ENCODE measurements around the gene USP7. TPM values are rescaled to one million over a fixed set of nuclear protein-coding genes. Genes with fewer than 3 reads are reported as not detected.
A peak's percentile ranks its signal among the peaks of the same experiment; 100 is the strongest.

USP7 gene
- total RNA-seq (2021; ENCODE audit: unreplicated experiment), result 125 TPM
- 66.1 TPM for polyA plus RNA-seq (2012; ENCODE audit: insufficient read length)
- percentile 90 among the genes with signal in this experiment for Bru-seq, nascent RNA
- BruChase-seq, experiment 1, labeled RNA remaining after a 2-hour chase, result percentile 89 among the genes with signal in this experiment
- BruChase-seq, experiment 2, labeled RNA remaining after a 6-hour chase, result percentile 94 among the genes with signal in this experiment
- long read RNA-seq, full-length matches to known transcripts, result 104 of 204 reads
- long read RNA-seq, partial matches to known transcripts, result 54 of 204 reads
- long read RNA-seq, other reads (novel, unspliced or antisense), result 46 of 204 reads

DNA sequence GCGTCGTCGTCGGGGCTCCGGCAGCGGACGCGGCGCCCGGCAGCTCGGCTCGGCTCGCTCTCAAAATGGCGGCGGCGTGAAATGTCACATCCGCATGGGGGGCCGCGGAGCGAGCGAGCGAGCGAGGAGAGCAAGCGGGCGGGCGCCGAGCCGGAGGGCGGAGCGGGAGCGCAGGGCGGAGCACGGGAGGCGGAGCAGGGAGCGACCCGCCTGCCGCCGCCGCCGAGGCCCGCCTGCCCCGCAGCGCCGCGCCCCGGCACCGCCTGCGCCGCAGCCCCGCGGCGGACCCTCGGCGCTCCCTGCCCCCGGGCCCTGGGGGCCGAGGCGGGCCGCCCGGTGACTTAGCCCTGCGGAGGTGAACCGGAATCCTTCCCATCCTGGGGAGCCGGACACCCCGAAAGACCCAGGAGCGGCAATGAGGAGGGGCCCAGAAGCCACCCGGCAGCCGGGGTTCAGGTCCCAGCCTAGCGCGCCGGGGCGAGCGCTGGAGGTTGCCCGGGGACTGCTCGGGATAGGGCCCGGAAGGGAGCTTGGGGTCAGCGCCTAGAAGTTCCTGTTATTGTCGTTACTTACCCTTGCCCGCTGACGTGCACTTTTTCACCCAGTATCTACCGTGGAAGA is at the start of gene USP7:
TSS of gene USP7 (minus strand) at position 86 of the 621 bp plus-strand sequence. CDS start 621 bp downstream, outside the sequence.
- TF ChIP-seq SIN3A (IDR thresholded peaks at IDR 0.05; ENCODE audit: borderline replicate concordance, insufficient read depth, low read depth, low read length) (peak; percentile 46; the same call in 1 of the 2 replicates), TCF7L2 (IDR thresholded peaks at IDR 0.05; ENCODE audit: low read depth, low read length) (no peak), POLR2AphosphoS5 (IDR thresholded peaks at IDR 0.05; ENCODE audit: low read depth, low read length) (peak; percentile 60; the same call in 1 of the 2 replicates)
- TF ChIP-seq, protein P1, sequence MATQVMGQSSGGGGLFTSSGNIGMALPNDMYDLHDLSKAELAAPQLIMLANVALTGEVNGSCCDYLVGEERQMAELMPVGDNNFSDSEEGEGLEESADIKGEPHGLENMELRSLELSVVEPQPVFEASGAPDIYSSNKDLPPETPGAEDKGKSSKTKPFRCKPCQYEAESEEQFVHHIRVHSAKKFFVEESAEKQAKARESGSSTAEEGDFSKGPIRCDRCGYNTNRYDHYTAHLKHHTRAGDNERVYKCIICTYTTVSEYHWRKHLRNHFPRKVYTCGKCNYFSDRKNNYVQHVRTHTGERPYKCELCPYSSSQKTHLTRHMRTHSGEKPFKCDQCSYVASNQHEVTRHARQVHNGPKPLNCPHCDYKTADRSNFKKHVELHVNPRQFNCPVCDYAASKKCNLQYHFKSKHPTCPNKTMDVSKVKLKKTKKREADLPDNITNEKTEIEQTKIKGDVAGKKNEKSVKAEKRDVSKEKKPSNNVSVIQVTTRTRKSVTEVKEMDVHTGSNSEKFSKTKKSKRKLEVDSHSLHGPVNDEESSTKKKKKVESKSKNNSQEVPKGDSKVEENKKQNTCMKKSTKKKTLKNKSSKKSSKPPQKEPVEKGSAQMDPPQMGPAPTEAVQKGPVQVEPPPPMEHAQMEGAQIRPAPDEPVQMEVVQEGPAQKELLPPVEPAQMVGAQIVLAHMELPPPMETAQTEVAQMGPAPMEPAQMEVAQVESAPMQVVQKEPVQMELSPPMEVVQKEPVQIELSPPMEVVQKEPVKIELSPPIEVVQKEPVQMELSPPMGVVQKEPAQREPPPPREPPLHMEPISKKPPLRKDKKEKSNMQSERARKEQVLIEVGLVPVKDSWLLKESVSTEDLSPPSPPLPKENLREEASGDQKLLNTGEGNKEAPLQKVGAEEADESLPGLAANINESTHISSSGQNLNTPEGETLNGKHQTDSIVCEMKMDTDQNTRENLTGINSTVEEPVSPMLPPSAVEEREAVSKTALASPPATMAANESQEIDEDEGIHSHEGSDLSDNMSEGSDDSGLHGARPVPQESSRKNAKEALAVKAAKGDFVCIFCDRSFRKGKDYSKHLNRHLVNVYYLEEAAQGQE (IDR thresholded peaks at IDR 0.05; ENCODE audit: insufficient read depth in 1 of 2, low read depth in 2 of 2, low read length in 1 of 2), result 0 out of 4 replicates have a peak, but pooled peaks of 1 of the 2 experiments have one; percentile 29
- TF ChIP-seq, protein P2, sequence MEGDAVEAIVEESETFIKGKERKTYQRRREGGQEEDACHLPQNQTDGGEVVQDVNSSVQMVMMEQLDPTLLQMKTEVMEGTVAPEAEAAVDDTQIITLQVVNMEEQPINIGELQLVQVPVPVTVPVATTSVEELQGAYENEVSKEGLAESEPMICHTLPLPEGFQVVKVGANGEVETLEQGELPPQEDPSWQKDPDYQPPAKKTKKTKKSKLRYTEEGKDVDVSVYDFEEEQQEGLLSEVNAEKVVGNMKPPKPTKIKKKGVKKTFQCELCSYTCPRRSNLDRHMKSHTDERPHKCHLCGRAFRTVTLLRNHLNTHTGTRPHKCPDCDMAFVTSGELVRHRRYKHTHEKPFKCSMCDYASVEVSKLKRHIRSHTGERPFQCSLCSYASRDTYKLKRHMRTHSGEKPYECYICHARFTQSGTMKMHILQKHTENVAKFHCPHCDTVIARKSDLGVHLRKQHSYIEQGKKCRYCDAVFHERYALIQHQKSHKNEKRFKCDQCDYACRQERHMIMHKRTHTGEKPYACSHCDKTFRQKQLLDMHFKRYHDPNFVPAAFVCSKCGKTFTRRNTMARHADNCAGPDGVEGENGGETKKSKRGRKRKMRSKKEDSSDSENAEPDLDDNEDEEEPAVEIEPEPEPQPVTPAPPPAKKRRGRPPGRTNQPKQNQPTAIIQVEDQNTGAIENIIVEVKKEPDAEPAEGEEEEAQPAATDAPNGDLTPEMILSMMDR (IDR thresholded peaks at IDR 0.05), result no peak; the same call in 1 of the 2 replicates
- H3K4me3 ChIP-seq (ENCODE audit: low read depth in 2 of 2, low read length in 2 of 2), result peak within 1 kb of the TSS; percentile 81 to 85
- in situ Hi-C loops (cut with HindIII; ENCODE audit: low pct_unique_long_range_greater_than_20kb, low sequenced_read_pairs), result no loop called here
- H3K27me3 ChIP-seq (ENCODE audit: control insufficient read depth, insufficient read depth, low read length), result no peaks in the 10 kb centered on the region
- DNase-seq (ENCODE audit: low read depth, low spot score) (no peak), ATAC-seq (peak; percentile 95)
- H3K4me1 ChIP-seq (ENCODE audit: control insufficient read depth, insufficient read depth, low read length), result peaks cover 25% of the 10 kb centered on the region
- H3K27ac ChIP-seq (ENCODE audit: low read length), result peak within 1 kb of the TSS; percentile 89
- intact Hi-C loops (cut with micrococcal nuclease; ENCODE audit: unreplicated experiment), result no loop called here
- no peaks in the 10 kb centered on the region for H3K9me3 ChIP-seq (ENCODE audit: control insufficient read depth, insufficient read depth, low read depth, low read length)
- BruUV-seq (replicated peaks), result no TSS peak
- POLR2A ChIA-PET, result interaction anchor here (0.6 kb wide), 1 partner anchor 98 kb away, joined by 3 read pairs; no protein-coding TSS in a partner anchor
- H3K36me3 ChIP-seq (ENCODE audit: control insufficient read depth, insufficient read depth, low read length), result peaks cover 4% of the 10 kb centered on the region; the same call in 1 of the 2 replicates
- CTCF ChIA-PET, result no interaction called here

DNA sequence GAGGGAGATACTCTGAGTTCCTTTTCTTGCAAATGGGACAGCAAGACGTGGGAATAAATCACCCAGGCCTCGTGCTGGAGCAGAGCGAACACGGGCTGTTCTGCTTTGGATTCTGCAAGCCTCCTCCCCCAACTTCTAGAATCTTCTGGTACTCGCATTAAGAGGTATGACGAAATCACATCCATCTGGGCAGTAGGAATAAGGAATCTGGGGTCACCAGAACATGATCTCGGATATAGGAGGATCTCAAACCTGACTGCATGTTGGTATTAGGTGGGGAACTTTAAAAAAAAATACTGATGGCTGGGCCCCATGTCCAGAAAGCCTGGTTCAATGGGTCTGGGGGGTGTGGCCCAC is 49.8 kb upstream of the USP7 start:
- TF ChIP-seq SIN3A (IDR thresholded peaks at IDR 0.05; ENCODE audit: borderline replicate concordance, insufficient read depth, low read depth, low read length) (no peak), TCF7L2 (IDR thresholded peaks at IDR 0.05; ENCODE audit: low read depth, low read length) (no peak), POLR2AphosphoS5 (IDR thresholded peaks at IDR 0.05; ENCODE audit: low read depth, low read length) (no peak)
- TF ChIP-seq, protein P2 (IDR thresholded peaks at IDR 0.05), result no peak
- TF ChIP-seq, protein P1 (IDR thresholded peaks at IDR 0.05; ENCODE audit: insufficient read depth in 1 of 2, low read depth in 2 of 2, low read length in 1 of 2), result no peak
- no TSS peak for BruUV-seq (replicated peaks)
- Histone ChIP-seq H3K9me3 (ENCODE audit: control insufficient read depth, insufficient read depth, low read depth, low read length) (peaks cover 4% of the 10 kb centered on the region; the same call in 1 of the 2 replicates), H3K27me3 (ENCODE audit: control insufficient read depth, insufficient read depth, low read length) (no peaks in the 10 kb centered on the region), H3K4me1 (ENCODE audit: control insufficient read depth, insufficient read depth, low read length) (peaks cover 8% of the 10 kb centered on the region), H3K27ac (ENCODE audit: low read length) (no peak overlapping the region), H3K36me3 (ENCODE audit: control insufficient read depth, insufficient read depth, low read length) (no peaks in the 10 kb centered on the region), H3K4me3 (ENCODE audit: low read depth in 2 of 2, low read length in 2 of 2) (no peak overlapping the region)
- POLR2A ChIA-PET, result no interaction called here
- in situ Hi-C loops (cut with HindIII; ENCODE audit: low pct_unique_long_range_greater_than_20kb, low sequenced_read_pairs), result no loop called here
- no peak for ATAC-seq
- intact Hi-C loops (cut with micrococcal nuclease; ENCODE audit: unreplicated experiment), result no loop called here
- no peak for DNase-seq (ENCODE audit: low read depth, low spot score)
- CTCF ChIA-PET, result no interaction called here

Data from Panc1 (cell line).